LHCN-M2 (cell line): Measurements from ENCODE around the gene A2M. TPM values are rescaled to one million over a fixed set of nuclear protein-coding genes. Genes with fewer than 3 reads are reported as not detected.

Experiments
- DNase-seq: peaks from one replicate; pipeline ENCODE4 v3.0.0-alpha.2; 2012; ENCODE audit warnings: low read depth
- total RNA-seq: library from RNA; depleted of rRNA; stranded (reverse); fragments of >200 nt; gene quantifications from 2 replicates; pipeline ENCODE4 v1.2.3, GENCODE V29; 2014

A2M gene
- total RNA-seq, 1 experiment from 2014 or later: 0.06 TPM

GRCh38 chr12:9074484-9075137 lies 41.1 kb downstream of the A2M start:
- DNase-seq: no peak

GRCh38 chr12:9073076-9073475 lies 42.6 kb downstream of the A2M start:
- no peak for DNase-seq

- DNase-seq: no peak
These were observed 43.2 kb downstream of the A2M start for GRCh38 chr12:9072481-9073038.

DNA sequence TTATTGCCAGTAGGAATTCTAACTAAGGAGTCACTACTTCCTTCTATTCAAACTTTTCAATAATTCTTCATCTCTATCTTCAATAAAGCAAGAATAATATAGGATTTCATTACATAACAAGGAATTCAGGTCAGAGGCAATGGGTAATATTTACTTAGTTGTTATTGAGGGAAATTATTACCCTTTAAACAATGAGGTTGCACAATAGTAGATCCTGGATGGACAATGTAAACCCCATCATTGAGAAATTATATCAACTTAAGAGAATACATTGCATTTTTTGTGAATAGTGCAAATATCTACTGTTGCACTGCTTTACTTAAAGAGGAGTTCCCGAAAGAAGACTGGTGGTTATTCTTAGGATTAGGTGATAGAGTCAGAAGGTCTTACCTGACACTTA lies 43.8 kb downstream of the A2M start:
- no peak for DNase-seq

- no peak for DNase-seq
These were observed 44.2 kb downstream of the A2M start for GRCh38 chr12:9071518-9071917.

DNA sequence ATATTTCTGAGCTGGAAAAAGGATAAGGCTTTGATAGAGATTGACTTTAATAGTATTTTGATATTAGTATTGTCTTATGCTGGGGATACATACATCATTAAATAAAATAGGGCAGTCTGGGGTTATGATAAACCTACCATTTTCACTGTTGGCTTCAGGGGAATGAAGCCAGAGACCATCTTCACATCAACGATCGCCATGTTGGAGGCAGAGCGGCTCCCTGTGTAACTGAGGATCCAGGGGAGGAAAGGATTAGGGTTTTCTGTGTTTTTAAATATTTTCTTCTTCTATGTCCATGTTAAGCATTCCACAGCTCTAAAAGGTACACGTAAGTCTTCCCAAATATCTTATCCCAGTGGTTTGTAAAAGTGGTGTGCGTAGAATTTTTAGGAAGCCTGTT lies 45.4 kb downstream of the A2M start:
- DNase-seq: no peak

- no peak for DNase-seq
These were observed 47.1 kb downstream of the A2M start for GRCh38 chr12:9068600-9068999.

DNA sequence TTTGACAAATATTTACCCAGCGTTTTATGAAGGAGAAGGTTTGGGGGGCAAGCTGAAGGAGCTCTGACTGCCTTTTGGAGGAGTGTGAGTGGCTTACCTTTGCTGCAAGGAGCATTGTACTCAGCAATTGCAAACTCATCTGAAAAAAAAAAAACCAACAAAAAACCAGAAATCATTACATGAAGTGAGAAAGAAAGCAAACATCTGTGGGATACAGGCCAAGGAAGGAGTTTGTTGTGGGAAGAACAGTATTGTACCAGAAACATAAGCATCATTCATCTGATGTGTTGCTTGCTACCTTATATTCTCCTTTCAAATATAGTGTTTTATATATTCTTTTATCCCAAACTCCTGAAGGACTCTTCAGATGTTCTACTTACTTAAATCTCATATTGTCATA lies 47.6 kb downstream of the A2M start:
- no peak for DNase-seq

GRCh38 chr12:9066755-9067423 lies 48.8 kb downstream of the A2M start:
- DNase-seq: no peak

GRCh38 chr12:9066183-9066623 lies 49.5 kb downstream of the A2M start:
- no peak for DNase-seq

DNA sequence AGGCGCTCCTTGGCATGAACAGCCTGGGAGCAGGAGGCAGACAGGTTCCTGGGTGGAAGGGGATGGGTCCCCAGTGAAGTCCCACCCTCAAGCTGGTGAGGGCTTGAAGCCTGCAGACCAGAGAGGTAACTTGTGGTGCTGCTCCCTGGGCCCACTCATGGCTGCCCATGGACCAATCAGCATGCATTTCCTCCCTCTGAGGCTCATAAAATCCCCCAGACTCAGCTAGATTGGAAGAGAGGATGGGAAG lies 50.2 kb downstream of the A2M start:
- DNase-seq: no peak

DNA sequence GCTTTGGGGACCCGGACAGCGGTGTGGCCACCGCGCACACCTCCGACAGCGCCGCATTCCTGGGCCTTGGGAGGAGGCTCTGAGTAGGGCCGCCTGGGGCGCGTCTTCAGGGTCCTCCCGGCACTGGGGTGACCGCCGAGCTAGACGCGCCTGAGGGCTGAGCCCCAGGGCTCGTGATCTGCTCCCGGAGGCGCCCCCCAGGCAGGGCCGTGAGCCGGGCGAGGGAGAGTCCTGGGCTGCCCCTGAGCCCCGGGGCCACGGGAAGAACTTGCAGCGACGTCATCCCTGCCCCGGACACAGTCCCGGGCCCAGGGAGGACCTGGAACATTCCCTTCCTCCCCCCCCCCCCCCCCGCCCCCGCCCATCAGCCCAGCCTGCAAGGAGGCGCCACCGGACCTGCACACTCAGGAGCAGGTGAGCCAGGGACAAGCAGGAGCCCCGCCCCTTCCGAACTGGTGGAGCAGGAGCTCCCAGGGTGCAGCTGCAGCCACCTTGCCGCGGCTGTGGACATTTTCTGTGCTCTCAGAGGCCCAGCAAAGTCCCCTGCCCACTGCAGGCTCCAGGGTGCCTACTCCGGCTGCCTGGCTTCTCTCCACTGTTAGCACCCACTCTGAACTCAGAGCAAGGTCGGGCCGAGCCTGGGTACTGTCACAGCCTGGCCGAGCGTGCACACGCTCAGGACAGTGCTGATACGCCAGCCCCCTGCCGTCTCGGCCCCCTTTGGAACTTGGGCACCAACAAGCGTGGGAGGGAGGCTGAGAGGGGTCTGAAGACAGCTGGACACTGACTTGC lies 50.7 kb downstream of the A2M start:
- DNase-seq: peak; percentile 27

GRCh38 chr12:9064201-9064814 lies 51.4 kb downstream of the A2M start:
- peak; percentile 66 for DNase-seq

DNA sequence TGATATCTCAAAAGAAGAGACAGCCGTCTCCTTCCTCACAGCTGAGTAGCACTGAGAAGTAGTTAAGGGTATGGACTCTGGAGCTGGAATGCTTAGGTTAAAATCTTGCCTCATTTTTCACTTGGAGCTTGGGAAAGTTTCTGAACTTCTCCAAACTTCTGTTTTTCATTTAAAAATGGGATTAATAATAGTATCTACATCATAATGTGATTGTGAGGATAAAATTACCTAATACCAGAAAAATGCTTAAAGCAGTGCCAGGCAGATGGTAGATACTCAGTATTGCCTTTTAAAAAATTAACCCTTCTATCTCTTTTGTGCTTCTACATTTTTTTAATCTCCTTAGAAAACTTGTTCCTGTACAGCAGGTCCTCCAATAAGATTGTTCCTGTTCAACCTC lies 63.1 kb downstream of the A2M start:
- DNase-seq: no peak

DNA sequence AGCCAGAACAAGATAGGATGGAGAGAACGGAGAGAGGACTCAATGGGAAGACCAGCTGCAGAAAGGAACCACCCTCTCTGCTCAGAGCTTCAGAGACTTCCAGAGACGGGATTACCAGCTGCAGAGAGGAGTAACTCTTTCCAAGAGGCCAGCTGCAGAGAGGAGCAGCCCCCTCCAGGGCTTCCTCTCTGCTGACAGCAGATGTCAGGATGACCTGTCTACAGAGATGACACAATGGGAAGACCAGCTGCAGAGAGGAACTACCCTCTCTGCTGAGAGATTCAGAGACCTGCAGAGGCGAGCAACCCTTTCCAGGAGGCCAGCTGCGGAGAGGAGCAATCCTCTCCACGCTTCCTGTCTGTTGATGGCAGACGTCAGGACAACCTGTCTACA lies 64.6 kb downstream of the A2M start:
- peak; percentile 9 for DNase-seq

DNA sequence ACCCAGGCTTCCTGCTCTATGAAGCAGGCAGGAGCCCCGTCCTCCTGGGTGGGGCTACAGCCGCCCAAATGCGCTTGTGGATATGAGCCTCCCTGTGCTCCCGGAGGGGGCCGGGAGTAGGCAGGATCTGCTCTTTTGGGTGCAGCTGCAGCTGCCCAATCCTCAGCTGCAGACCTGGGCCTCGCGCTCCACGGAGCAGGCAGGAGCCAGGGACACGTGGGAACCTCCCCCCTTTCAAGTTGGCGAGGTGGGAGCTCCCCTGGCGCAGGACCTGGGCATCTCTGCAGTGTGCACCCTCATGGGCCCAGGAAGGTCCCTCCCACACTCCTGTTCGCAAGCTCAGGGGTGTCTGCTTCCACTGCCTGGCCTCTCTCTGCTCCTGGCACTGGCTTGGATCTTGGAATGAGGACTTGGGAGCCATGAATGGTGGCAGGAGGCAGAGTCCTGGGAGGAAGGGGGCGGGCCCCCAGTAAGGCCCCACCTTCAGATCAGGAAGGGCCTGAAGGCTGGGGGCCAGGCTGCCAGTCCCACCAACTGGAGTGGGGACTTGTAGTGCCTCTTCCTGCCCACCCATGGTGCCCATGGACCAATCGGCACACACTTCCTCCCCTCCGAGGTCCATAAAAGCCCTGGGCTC lies 65.1 kb downstream of the A2M start:
- no peak for DNase-seq

GRCh38 chr12:9049520-9050133 lies 66.1 kb downstream of the A2M start:
- DNase-seq: peak; percentile 47

GRCh38 chr12:9048930-9049329 lies 66.8 kb downstream of the A2M start:
- no peak for DNase-seq

DNA sequence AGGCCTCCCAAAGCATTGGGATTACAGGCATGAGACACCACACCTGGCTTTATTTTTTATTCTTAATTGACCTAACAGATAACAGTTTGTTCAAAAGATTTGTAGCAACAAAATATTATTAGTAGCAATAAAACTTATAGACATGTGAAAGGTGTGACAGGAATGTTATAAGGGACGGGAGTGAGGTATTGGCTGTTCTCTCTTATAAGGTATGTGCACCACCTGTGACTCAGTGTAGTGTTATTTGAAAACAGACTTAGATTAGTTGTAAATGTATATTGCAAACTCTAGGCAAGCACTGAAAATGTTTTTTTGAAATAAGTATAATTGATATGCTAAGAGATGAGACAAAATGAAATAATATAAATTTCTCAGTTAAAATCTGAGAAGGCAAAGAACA lies 68.6 kb downstream of the A2M start:
- no peak for DNase-seq

DNA sequence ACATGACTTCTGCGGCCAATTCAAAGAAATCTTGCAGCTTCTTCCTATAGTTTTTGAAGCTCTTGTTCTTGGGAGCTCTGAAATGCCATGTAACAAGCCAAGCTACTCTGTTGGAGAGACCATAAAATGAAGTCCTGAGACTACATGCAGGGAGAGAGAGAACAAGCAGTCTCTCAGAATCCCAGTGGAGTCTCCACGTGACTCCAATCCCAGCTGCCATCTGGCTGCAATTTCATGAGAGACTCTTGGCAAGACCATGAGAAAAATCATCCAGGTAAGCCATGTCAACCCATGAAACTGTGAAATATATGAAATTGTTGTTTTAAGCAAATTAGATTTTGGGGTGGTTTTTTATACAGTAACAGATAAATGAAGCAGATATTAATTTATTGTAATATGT lies 72.0 kb downstream of the A2M start:
- DNase-seq: no peak

DNA sequence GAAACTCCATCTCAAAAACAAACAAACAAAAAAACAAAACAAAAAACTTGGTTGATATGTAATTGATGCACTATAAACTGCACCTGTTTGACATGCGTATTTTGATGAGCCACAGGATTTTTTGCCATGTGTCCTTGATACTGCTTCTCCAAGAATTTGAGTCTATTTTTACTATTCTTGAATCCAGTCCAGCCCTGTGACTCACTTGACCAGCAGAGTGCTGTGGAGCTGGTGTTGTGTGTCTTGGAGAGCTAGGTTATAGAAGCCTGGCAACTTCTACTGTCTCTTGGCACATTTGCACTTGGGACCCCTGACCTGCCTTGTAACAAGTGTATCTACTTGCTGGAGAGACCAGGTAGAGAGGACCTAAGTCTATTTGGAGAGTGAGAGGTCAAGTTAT lies 74.4 kb downstream of the A2M start:
- peak; percentile 62 for DNase-seq
